Stimulated activated CD4-positive, alpha-beta T cell treated with anti-CD3 and anti-CD28 coated beads, Interleukin-15, amount 100 ng/mL, for 1 hour (primary cell): ENCODE results near the gene DRD2.
"Not testable (repeated sequence)": the region's sequence is repeated elsewhere in the genome, so short reads cannot be mapped to it uniquely, and the experiment has no call there.

Source experiments
- DNase-seq, 2 donors: peaks; one replicate each; pipeline ENCODE4 v3.0.0-alpha.2; 2020; ENCODE audit warnings: low read depth in 1 of 2, low spot score in 1 of 2

DRD2 gene

DNA sequence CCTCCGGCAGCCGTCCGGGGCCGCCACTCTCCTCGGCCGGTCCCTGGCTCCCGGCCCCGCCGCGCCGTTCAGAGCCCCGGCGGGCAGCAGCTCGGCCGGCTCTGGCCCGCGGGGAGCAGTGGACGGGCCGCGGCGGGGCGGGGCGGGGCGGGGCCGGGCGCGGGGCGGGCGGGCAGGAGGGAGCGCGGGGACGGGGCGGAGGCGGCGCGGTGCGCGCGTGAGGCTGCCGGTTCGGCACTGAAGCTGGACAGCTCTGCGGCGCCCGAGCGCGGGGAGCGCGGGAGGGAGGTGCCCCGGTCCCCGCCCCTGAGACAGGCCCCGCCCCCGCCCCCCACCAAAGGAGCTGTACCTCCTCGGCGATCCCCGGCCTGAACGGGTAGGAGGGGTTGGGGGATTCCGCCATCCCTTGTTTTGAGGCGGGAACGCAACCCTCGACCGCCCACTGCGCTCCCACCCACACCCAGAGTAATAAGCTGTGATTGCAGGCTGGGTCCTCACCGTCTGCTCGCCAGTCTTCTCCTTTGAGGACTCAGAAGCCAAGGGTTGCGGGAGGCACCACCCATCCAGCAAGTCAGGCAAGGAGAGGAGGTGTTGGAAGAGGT, at the start of gene DRD2:
DRD2 (minus strand) TSS at position 239 of the 602 bp plus-strand sequence. CDS start 50,747 bp downstream, outside the sequence.
- no peak for DNase-seq

DNA sequence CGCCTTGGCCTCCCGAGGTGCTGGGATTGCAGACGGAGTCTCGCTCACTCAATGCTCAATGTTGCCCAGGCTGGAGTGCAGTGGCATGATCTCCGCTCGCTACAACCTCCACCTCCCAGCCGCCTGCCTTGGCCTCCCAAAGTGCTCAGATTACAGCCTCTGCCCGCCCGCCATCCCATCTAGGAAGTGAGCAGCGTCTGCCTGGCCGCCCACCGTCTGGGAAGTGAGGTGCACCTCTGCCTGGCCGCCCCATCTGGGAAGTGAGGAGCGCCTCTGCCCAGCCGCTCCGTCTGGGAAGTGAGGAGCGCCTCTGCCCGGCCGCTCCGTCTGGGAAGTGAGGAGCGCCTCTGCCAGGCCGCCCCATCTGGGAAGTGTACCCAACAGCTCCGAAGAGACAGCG, 48.7 kb upstream of the DRD2 start:
- DNase-seq, result not testable (repeated sequence)

DNA sequence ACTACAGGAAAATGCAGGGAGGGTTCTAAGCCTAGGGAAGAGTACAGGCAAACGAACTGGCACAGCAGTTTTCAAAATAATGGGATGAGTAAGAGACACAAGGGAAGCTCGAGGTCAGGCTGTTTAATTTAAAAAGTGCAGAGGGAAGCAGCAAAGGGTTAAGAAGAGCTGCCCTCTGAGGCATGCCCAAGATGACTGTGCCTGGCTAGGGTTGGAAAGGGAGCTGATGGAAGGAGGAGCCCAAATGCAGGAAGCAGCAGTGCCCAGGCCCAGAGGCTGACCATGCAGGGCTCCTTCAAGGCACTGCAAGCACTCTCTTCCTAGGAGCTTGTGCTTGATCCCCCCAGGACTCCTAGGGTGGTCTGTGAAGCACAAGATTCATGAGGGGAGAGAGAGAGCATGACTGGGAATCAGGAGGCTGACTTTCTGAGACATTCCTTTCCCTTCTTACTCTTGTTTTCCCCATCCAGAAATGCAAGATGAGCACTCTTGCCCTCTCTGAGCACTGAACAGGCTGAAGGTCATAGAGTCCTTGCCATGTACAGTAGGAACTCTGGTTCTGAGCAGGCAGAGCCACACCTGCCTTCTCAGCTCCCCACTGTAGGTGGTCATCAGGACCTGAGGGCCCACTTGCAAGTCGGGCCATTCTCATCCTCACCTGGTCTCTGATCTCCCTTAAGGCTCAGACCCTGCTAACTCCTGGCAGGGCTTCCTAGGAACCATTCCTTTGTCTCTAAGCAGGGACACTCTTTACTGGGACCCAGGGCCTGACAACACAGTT, 46.7 kb upstream of the DRD2 start:
- no peak for DNase-seq

DNA sequence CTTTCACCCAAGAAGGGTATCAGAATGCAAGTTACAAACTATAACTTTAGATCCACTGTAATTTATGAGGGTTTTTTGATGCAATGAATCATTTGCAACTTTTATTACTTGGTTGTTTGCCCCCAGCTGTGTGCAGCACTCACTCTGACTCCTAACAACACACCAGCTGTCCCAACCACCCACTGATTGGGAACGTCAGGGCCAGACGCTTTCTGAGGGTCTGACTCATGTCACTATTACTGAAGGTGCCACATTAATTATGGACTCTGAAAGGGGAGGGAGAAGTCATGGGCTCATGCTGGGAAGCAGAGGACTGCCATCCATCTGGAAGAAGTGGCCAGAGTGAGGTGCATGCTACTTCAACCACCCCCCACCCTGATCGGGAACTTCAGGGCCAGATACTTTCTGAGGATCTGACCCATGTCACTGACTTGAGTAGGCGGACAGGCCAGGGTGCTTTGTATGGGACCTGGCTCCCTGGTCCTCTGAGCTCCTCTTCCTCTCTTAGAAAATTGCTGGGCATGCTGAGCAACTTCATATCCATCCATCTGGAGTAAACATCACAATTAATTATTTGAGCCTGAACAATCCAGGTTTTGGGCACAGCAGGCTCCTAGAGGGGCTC, 44.9 kb upstream of the DRD2 start:
- DNase-seq, result no peak

DNA sequence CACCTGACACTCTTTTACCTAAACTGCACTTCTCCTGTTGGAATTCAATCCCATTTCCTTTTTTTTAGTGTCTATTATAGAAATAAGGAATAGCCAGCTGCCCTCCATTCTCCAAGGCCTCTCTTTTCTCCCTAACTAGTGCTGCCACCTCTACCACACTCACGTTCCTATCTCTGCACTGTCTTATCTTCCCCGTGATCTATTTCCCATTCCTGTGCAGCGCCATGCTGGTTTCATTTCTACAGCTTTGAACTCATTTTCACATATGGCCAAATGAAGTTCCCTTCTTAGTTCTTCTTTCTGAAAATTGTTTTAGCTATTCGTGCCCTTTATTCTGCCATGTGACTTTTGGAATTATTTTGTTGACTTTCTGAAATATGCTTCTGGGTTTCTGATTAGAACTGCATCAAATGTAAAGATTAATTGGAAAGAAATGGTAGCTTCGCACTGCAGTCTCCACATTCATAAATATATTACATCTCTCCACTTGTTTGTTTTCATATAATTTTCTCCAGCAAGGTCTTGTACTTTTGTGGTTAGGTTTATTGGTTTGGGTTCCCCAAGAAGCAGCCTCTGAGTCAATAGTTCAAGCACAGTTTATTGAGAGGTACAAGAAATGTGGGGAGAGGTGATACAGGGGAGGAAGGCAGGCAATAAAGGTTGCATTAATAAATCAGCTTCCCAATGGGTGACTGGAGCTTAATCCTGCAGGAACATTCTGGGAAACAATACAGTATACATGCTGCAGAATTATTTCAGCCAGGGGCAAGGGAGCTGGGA, 43.7 kb upstream of the DRD2 start:
- DNase-seq, result no peak

DNA sequence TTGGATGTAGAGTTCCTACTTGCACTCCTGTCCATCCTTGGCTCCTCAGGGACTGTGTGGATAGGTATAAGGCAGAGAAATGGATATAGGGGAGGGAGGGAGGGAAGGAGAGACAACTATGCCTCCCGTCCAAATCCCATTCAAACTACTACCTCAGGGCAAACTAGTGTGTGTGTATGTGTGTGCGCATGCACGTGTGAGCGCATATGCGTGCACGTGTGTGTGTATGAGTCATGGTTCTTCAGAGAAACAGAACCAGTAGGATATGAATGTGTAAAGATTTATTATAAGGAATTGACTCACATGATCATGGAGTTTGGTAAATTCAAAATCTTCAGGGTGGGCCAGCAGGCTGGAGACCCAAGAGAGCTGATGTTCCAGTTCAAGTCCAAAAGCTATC, 42.2 kb upstream of the DRD2 start:
- DNase-seq, result no peak

DNA sequence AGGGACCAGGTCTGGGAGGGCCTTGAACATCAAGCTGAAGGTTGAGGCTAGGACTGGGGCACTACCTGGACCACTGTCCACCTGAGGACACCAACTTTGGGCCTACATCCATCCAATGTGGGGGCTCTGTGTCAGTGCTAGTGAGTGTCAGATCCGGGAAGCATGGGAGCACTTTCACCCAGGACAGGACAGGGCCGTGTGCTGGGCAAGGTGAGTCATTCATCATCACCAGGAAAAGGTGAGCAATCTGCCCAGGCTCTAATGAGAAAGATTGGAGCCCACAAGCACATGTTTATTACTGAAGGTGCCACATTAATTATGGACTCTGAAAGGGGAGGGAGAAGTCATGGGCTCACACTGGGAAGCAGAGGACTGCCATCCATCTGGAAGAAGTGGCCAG, 39.7 kb upstream of the DRD2 start:
- DNase-seq, result no peak

DNA sequence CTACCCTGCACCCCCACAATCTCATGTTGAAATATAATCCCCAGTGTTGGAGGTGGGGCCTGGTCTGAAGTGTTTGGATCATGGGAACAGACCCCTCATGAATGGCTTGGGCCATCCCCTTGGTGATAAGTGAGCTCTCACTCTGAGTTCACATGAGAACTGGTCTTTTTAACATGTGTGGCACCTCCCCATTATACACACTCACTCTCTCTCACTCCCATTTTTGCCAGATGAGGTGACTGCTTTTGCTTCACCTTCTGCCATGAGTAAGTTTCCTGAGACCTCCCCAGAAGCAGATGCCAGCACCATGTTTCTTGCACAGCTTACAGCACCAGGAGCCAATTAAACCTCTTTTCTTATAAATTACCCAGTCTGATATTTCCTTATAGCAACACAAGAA, 32.1 kb upstream of the DRD2 start:
- no peak for DNase-seq

DNA sequence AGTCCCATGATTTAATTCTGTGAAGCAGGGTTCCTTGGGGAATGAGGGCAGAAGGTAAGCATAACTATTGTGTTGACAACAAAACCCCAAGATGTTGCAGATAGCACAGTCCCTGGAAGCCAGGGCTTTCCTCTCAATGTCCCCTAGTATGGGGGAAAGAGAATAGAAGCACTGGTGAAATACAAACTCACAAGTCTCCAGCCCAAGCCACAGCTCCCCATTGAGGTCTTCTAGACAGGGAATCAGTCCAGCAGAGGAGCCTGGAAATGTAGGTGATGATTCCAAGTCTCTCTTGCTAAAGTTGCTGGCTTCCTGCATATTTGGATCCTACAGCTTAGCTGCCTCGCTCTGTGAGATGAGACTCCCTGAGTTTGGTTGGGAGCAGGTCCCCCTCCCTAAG, 31.7 kb upstream of the DRD2 start:
- DNase-seq, result no peak

DNA sequence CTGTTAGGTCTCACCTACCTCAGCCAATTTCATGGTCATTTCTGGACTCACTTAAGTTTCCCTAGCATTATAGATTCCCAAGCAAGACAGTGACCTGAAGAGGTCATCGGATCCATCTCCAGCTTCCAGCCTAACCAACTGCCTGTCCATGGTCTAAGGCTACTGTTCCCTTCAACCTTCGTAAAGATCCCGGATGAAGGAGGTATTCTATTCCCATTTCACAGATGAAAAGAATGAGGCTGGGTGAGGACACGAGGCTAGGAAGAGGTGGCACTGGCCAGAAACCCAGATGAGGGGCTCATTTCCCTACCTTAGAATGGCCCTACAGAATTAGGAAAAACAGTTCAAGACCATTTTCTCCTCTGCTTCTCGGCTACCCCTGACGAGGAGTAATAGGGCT, 31.3 kb upstream of the DRD2 start:
- no peak for DNase-seq

DNA sequence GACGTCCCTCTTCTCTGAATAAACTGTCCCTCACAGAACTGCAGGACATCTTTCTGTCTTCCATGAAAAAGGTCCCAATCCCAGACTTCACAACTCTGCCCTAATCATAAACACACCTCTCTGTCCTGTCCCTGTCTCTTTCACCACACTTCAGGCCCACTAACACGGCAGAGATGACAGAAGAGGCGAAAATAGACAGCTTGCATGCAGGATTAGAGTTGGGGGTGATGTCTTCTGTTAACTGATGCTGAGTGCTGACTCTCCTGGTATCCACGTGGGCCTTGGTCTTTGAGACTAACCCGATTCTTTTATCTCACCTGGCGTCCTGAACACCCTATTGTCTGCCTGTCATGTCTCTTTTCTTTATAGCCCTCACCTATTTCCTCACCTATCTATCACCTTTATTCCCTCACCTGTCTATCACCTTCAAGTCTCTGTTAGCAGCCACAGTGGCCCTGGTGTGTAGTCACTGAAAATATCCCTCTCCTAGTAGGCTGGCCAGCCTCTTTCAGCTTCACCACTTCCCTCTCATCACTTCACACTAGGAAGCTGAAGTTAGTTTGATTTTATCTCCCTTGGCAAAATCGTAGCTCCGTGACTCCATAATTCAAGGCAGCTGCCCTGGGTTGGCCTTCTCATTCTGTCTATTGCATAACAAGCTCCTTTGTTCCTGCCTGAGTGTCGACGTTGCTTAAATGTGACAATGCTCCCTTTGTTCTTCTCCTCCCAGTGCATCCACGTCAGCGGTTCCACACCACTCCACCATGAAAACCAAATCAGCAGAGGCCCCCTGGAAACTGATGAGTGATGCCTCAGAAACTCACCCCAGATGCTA, 30.6 kb upstream of the DRD2 start:
- no peak for DNase-seq

DNA sequence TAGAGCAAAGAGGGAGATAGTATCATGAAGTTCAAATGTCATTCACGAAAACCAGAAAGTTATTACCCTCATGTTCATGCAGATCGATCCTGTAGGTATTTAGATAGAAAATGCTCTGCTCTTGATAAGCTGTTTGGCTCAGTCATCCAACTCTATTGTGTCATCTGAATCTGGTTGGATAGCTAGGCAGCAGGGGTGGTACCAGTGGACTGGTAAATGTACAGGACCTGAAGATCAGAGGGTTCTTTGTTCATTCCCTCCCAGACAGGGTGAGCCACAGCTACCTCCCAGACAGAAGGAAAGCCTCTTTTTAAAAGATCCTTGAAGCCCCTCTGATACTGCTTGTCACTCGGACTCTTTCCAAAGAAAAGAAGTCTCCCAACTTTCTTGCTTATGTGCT, 29.8 kb upstream of the DRD2 start:
- DNase-seq, result no peak

DNA sequence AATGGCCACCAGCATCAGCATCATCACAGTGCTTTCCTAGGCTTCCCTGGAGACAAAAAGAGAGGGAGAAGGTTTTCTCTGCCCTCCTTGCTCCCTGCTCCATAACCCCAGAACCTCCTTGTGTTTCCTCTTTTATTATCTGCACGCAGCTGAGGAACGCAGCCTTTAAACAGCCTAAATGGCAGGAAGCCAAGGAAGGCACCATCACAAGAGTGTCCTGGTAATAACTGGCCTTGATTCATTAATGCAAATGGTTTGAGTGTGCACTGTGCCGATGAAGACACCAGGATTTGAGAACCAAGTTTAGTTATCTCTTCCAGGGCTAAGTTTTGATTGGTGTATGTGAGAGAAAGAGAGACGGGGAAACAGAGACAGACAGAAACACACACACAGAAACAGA, 29.4 kb upstream of the DRD2 start:
- DNase-seq, result no peak

DNA sequence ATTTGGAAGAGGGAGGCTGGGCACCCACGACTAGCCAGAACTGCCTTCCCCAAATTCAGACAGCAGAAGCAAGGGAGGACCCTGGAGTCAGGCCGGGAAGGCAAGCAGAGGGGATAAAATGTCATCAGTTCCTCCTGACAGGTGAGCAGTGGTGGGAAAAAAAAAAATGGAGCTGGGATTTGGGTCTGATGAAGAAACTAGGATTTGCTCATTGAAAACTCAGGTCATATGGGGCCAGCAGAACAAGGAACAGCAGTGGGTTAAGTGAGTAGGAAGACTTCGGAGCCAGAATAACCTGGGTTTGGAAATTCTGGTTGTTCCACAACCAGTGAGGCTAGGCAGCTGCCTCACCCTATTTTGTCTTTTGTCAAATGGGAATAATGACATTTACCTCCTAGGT, 28.9 kb upstream of the DRD2 start:
- DNase-seq, result no peak

DNA sequence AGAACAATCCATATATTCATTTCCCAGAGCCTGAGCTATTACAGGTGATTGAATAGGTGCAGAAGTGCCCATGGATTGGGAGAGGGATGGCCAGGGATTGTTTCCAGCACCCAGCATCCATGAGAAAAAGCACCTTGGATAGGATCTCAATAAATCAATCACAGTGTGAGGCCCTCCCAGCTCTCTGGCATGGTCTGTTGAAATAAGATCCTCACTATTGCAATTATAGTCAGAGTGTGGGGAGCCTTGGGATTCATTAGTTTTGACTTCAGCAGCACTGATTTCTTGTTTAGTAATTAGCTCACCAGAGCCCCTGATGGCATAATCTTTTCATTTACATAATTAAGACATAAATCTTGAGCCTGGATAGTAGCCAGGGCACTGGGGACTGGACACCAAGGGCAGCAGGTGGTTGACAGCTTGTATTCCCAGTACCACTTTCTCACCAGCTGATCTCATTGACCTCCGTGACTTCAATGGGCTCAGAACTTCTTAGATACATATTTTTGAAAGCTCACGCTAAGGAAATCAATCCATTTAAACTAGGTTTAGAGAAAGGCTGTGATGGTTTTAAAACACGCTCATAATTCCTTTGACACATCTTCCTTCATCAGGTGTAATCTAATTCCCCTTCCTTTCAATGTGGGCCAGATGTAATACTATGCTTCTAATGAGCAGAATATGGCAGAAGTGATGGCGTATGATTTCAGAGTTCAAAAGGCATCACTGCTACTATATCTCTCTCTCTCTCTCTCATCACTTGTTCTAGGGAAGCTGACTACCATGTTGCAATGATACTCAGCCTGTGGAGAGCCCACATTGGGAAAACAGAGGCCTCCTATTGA, 22.1 kb upstream of the DRD2 start:
- DNase-seq, result no peak

DNA sequence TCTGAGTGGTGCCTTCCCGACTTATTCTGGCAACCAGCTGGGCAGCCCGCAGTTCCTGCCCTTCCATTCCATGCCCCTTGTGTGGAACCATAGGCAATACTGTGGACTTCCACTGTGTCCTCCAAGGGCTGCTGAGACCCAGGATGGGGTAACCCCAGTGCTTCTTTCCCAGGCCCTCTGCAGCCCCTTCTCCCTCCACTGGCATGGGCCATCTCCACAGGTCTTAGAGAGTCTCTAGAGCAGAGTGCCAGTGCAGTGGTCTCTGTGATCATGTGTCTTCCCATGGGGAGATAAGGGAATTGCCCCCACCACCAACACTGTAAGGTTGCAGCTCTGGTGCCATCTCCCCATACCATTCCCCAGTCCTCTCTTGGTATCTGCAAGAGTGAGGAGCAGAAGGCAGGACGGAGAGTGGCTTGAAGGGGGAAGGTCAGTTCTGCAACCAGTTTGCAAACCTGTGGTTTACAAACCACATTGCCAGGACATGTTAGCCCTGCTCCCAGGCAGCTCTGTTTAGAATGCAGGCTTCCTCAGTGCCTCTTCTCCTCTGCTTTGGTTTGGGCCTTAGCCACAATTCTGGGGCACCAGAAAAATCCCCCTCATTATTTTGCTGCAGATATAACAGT, 20.9 kb upstream of the DRD2 start:
- no peak for DNase-seq

DNA sequence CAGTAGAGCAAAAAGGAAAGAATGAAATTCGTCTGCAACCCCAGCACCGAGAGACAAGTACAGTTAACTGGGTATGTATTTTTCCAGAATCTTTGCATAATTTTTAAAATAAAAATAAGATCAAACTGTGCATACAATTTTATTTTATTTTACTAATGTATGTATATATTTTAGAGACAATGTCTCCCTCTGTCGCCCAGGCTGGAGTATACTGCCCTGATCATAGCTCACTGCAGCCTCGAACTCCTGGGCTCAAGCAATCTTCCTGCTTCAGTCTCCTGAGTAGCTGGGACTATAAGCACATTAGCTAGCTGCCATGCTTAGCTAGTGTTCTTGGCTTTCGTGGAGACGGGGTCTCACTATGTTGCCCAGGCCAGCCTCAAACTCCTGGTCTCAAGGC, 18.8 kb upstream of the DRD2 start:
- no peak for DNase-seq

DNA sequence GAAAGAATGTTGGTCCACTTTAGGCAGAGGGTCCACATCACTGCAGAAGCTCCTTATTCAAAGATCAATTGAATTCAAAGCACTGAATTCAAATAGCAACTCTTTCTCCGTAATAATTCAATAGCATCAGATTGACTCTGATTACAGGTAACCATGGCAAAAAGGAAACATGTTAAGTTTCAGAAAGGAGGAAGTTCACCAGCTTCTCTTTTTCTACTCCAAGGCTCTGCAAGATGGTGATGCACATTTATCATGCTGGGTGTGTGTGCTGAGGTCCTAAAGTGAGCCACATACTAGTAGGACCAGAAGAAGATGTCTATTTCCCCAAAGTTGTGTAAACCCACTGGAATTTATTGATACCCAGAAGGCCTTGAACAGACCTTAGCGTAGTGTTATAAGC, 18.0 kb upstream of the DRD2 start:
- no peak for DNase-seq

DNA sequence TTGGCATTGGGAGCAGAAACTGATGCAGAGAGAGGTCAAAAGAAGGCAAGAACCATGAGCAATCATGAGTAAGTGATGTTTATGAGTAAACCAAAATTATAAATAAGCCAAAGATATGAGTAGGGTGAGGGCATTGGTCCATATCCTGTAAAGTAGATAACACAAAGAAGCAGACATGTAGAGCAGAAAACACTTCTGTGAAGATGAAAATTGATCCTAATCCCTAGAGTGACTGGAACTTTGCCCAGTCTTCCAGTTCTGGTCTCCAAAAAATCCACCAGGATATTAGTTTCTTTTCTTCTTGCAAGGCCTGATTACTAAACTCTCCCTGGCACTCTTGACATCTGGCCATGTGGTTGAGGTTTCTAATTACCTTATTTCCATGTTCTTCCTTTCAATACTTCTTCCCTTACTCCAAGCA, 13.7 kb upstream of the DRD2 start:
- DNase-seq, result no peak

DNA sequence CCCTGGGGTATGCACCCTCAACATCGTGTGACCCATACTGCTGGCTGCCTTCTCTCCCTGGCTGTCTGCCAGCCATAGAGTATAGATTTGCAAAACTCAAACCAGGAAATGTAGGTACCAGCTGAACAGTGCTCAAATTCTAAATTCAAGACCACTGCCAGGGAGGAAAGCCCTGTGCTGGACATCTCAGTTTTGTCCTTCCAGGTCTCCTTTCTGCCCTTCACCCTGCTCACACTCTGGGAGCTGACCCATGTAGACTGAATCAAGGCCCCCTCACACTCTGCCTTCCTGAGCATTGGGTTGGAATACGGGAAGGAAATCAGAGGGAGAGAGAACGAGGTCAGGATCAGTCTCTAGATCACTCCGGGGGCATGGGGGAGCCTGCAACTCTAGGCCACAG, 12.4 kb upstream of the DRD2 start:
- DNase-seq, result no peak
